Anterior cingulate cortex (tissue), 58 donors: ENCODE data around the gene IFT122.
A peak's percentile ranks its signal among the peaks of the same experiment; 100 is the strongest.
"Not testable (repeated sequence)": the region's sequence is repeated elsewhere in the genome, so short reads cannot be mapped to it uniquely, and the experiment has no call there.

ENCODE experiments used
- DNase-seq, 58 donors: peaks; one replicate each; lab custom pipeline; 2025; lab: John Stamatoyannopoulos, UW

The IFT122 gene

DNA sequence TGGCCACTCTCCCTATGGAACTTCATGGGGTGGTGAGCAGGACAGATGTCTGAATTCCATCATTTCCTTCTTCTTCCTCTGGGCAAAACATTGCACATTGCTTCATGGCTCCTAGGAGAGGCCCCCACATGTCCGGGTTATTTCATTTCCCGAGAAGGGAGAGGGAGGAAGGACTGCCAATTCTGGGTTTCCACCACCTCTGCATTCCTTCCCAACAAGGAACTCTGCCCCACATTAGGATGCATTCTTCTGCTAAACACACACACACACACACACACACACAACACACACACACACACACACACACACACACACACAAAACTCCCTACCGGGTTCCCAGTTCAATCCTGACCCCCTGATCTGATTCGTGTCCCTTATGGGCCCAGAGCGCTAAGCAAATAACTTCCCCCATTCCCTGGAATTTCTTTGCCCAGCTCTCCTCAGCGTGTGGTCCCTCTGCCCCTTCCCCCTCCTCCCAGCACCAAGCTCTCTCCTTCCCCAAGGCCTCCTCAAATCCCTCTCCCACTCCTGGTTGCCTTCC lies 90.3 kb downstream of the IFT122 start:
- no peak for DNase-seq

DNA sequence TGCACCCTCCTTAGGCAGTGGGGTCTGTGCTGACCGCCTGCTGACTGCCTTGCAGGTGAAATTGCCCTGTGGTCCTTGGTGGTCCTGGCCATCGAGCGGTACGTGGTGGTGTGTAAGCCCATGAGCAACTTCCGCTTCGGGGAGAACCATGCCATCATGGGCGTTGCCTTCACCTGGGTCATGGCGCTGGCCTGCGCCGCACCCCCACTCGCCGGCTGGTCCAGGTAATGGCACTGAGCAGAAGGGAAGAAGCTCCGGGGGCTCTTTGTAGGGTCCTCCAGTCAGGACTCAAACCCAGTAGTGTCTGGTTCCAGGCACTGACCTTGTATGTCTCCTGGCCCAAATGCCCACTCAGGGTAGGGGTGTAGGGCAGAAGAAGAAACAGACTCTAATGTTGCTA lies 90.8 kb downstream of the IFT122 start:
- no peak for DNase-seq

GRCh38 chr3:129531699-129532098 lies 91.7 kb downstream of the IFT122 start:
- no peak for DNase-seq

DNA sequence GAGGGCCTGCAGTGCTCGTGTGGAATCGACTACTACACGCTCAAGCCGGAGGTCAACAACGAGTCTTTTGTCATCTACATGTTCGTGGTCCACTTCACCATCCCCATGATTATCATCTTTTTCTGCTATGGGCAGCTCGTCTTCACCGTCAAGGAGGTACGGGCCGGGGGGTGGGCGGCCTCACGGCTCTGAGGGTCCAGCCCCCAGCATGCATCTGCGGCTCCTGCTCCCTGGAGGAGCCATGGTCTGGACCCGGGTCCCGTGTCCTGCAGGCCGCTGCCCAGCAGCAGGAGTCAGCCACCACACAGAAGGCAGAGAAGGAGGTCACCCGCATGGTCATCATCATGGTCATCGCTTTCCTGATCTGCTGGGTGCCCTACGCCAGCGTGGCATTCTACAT lies 92.2 kb downstream of the IFT122 start:
- DNase-seq = no peak

DNA sequence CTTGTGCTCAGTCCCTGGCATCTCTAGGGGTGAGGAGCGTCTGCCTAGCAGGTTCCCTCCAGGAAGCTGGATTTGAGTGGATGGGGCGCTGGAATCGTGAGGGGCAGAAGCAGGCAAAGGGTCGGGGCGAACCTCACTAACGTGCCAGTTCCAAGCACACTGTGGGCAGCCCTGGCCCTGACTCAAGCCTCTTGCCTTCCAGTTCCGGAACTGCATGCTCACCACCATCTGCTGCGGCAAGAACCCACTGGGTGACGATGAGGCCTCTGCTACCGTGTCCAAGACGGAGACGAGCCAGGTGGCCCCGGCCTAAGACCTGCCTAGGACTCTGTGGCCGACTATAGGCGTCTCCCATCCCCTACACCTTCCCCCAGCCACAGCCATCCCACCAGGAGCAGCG lies 93.4 kb downstream of the IFT122 start:
- no peak for DNase-seq

DNA sequence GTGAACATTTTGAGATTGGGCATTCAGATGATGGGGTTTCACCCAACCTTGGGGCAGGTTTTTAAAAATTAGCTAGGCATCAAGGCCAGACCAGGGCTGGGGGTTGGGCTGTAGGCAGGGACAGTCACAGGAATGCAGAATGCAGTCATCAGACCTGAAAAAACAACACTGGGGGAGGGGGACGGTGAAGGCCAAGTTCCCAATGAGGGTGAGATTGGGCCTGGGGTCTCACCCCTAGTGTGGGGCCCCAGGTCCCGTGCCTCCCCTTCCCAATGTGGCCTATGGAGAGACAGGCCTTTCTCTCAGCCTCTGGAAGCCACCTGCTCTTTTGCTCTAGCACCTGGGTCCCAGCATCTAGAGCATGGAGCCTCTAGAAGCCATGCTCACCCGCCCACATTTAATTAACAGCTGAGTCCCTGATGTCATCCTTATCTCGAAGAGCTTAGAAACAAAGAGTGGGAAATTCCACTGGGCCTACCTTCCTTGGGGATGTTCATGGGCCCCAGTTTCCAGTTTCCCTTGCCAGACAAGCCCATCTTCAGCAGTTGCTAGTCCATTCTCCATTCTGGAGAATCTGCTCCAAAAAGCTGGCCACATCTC lies 94.5 kb downstream of the IFT122 start:
- no peak for DNase-seq

GRCh38 chr3:129535075-129535474 lies 95.1 kb downstream of the IFT122 start:
- DNase-seq = no peak

DNA sequence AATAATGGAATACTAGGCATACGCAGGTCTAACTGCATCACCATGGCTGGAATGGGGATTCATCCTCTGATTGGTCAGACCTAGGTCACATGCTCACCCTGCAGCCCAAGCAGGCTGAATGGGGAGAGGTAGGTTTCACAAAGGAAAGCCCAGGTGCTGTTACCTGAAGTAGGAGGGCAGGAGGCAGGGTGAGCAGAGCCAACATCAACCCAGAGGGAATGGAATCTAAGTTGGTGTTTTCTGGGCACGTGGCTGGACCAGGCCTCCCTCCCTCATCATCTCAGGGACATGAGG lies 96.3 kb downstream of the IFT122 start:
- DNase-seq = no peak

- DNase-seq = peak in 9 of 58 donors; percentile 14 to 46 (median 22)
Observed at GRCh38 chr3:129536804-129537203, 96.8 kb downstream of the IFT122 start.

- peak in 9 of 58 donors; percentile 3 to 47 (median 16) for DNase-seq
Observed at GRCh38 chr3:129539206-129539605, 99.2 kb downstream of the IFT122 start.

GRCh38 chr3:129540776-129541516 lies 100.9 kb downstream of the IFT122 start:
- no peak for DNase-seq

- DNase-seq = no peak
Observed at GRCh38 chr3:129542747-129543146, 102.7 kb downstream of the IFT122 start.

GRCh38 chr3:129543156-129543790 lies 103.2 kb downstream of the IFT122 start, which contains the start of gene H1-8:
Gene H1-8, plus strand, starts transcription at chr3:129543175. Its CDS starts 44 bp downstream, at chr3:129543219.
- DNase-seq = no peak

- no peak for DNase-seq
Observed at GRCh38 chr3:129543999-129544398, 104.0 kb downstream of the IFT122 start.

DNA sequence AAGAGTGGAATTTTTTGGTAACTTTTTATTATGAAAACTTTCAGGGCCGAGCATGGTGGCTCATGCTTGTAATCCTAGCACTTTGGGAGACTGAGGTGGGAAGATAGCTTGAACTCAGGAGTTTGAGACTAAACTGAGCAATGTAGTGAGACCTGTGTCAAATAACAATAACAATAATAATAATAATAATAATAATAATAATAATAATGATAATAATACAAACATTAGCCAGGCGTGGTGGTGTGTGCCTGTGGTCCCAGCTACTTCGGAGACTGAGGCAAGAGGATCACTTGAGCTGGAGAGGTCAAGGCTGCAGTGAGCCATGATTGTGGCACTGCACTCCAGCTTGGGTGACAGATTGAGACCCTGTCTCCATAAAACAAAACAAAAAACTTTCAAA lies 105.9 kb downstream of the IFT122 start:
- not testable (repeated sequence) for DNase-seq

DNA sequence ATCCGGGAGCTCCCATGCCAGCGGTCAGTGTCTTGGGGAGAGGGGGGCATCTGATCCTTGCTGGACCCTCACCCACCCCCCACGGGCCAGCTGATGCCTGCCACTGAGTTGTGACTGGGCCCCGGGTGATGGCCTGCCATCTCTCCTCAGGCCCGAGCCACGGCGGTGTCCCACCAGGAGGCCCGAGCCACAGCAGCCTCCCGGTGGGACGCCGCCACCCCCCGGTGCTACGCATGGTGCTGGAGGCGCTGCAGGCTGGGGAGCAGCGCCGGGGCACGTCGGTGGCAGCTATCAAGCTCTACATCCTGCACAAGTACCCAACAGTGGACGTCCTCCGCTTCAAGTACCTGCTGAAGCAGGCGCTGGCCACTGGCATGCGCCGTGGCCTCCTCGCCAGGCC lies 107.2 kb downstream of the IFT122 start:
- DNase-seq = no peak

DNA sequence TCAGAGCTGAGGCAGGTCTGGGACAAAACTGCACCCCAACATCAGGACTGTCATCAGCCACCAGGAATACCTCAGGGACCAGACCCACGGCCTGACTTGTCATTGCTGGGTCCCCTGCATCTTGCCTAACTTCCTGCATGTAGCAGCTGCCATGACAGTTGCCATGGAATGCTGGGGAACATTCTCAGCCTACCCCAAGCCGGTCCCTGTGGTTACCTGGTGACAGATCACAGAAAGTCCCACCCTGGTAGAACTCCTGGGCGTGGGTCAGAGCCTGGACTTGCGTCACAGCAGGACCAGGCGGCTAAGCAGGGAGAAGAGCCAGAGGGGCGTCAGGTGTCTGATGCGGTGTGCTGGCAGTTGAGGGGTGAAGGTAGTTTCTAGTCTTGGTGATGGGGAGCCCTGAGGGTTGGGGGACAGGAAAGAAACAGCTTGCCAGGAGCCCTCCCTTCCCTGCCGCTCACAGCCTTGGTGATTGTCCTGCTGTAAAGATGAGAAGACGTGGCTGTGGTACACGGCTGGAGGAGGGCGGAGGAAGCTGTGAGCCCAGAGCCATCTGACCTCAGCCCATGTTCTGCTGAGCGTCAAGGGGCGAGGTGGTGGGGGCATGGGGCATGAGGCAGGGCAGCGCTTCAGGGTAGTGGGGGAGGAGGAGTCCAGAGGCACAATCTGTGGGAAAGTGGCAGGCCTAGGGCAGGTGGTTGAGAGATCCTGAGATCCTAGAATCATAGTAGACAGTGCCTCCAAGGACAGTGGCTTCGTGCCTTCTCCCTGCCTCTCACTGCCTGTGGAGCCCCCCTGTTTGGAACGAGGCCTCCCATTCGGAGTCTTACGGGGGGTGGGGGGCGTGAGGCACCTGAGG lies 108.3 kb downstream of the IFT122 start:
- DNase-seq = no peak

GRCh38 chr3:129549006-129549800 lies 109.2 kb downstream of the IFT122 start:
- DNase-seq = no peak

DNA sequence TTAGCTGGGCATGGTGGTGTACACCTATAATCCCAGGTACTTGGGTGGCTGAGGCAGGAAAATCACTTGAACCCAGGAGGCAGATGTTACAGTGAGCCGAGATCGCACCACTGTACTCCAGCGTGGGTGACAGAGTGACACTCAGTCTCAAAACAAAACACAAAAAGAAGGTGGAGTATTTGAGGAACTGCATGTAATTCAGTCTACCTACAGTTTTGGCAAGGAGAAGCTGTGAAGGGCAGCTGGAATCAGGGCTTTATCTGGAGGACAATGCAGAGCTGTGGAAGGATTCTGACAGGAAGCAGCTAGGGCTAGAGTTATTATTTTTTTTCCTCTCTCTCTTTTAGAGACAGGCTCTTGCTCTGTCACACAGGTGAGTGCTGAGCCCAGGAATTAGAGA lies 109.8 kb downstream of the IFT122 start:
- DNase-seq = no peak
